H1 (cell line): ENCODE data around the gene KCTD15. TPM values are rescaled to one million over a fixed set of nuclear protein-coding genes. Genes with fewer than 3 reads are reported as not detected.

Experiments used
- ASH2L ChIP-seq: fragments of 200-600, 300-600 bp; sonication (generic); IDR thresholded peaks from one replicate; pipeline ENCODE4 v1.7.1; 2017; ENCODE audit warnings: low read length
- BACH1 ChIP-seq: IDR thresholded peaks from 2 replicates; pipeline ENCODE4 v1.6.1; 2012; ENCODE audit warnings: low read length, improper control_type of control experiment
- BCL11A ChIP-seq, 2 experiments: IDR thresholded peaks; one replicate each; pipeline ENCODE4 v1.6.1; 2011; ENCODE audit warnings: low read depth in 2 of 2, low read length in 2 of 2, mild to moderate bottlenecking in 2 of 2
- CBX8 ChIP-seq: fragments of 300-800, 300-1000 bp; sonication (generic); IDR thresholded peaks from 2 replicates; pipeline ENCODE4 v1.7.1; 2016; ENCODE audit warnings: low read depth, low read length, borderline replicate concordance
- CEBPB ChIP-seq: IDR thresholded peaks from 2 replicates; pipeline ENCODE4 v1.6.1; 2012; ENCODE audit warnings: low read depth, low read length
- CREB1 ChIP-seq: IDR thresholded peaks from 2 replicates; pipeline ENCODE4 v1.6.1; 2012; ENCODE audit warnings: inconsistent platforms
- CTBP2 ChIP-seq: IDR thresholded peaks from 2 replicates; pipeline ENCODE4 v1.7.0; 2011; ENCODE audit warnings: borderline replicate concordance, mild to moderate bottlenecking, moderate library complexity, mixed read lengths, low read length; ENCODE audit not compliant: insufficient read depth, insufficient read length
- CTCF ChIP-seq, 3 experiments: IDR thresholded peaks; 1 replicate in 2 of 3; 2 replicates in 1 of 3; pipeline versions ENCODE4 v1.5.1 to v1.6.1; 2011; ENCODE audit warnings: low read length in 3 of 3, mild to moderate bottlenecking in 3 of 3, inconsistent platforms in 2 of 3, low read depth in 1 of 3, moderate library complexity in 1 of 3; ENCODE audit not compliant: insufficient read depth in 1 of 3; ENCODE audit errors: control extremely low read depth in 1 of 3
- EZH2 ChIP-seq: fragments of 200-600 bp; sonication (generic); IDR thresholded peaks from 2 replicates; pipeline ENCODE4 v1.7.1; 2012; ENCODE audit warnings: low read depth, mild to moderate bottlenecking, moderate library complexity, low read length, inconsistent platforms; ENCODE audit not compliant: severe bottlenecking
- GTF2F1 ChIP-seq: IDR thresholded peaks from 2 replicates; pipeline ENCODE4 v1.6.1; 2012; ENCODE audit warnings: low read depth, low read length, improper control_type of control experiment, borderline replicate concordance
- HDAC2 ChIP-seq, 2 experiments: fragments of 300-600 bp in 1 of 2; sonication (generic) in 1 of 2; IDR thresholded peaks; 2 replicates each; pipeline ENCODE4 v1.6.1; 2011 to 2012; ENCODE audit warnings: low read depth in 2 of 2, low read length in 2 of 2, mild to moderate bottlenecking in 2 of 2, moderate library complexity in 2 of 2, borderline replicate concordance in 1 of 2, inconsistent platforms in 1 of 2
- JUN ChIP-seq: IDR thresholded peaks from 2 replicates; pipeline ENCODE4 v1.6.1; 2011; ENCODE audit warnings: low read depth, mild to moderate bottlenecking, improper control_type of control experiment, low read length
- KDM5A ChIP-seq: fragments of 200-600 bp; IDR thresholded peaks from 2 replicates; pipeline ENCODE4 v1.7.1; 2012; ENCODE audit warnings: mild to moderate bottlenecking, low read length, inconsistent platforms, mixed read lengths
- MAFK ChIP-seq: IDR thresholded peaks from 2 replicates; pipeline ENCODE4 v1.6.1; 2012; ENCODE audit warnings: low read depth, mild to moderate bottlenecking, improper control_type of control experiment, low read length
- POLR2A ChIP-seq, 2 experiments: IDR thresholded peaks; 1 replicate in 1 of 2; 2 replicates in 1 of 2; pipeline ENCODE4 v1.6.1; 2011; ENCODE audit warnings: low read depth in 2 of 2, low read length in 2 of 2, mild to moderate bottlenecking in 2 of 2; ENCODE audit errors: control extremely low read depth in 1 of 2
- POLR2AphosphoS5 ChIP-seq: IDR thresholded peaks from 2 replicates; pipeline ENCODE4 v1.6.1; 2011; ENCODE audit warnings: low read depth, low read length
- POU5F1 ChIP-seq: IDR thresholded peaks from 2 replicates; pipeline ENCODE4 v1.6.1; 2011; ENCODE audit warnings: low read depth, mild to moderate bottlenecking, low read length, moderate library complexity
- RAD21 ChIP-seq, 2 experiments: IDR thresholded peaks in 1 of 2; conservative IDR thresholded peaks in 1 of 2; 2 replicates each; pipeline ENCODE4 v1.6.1; 2011; ENCODE audit warnings: low read depth in 2 of 2, low read length in 2 of 2, improper control_type of control experiment in 1 of 2, inconsistent platforms in 1 of 2, mild to moderate bottlenecking in 1 of 2, moderate library complexity in 1 of 2
- RFX5 ChIP-seq: IDR thresholded peaks from 2 replicates; pipeline ENCODE4 v1.6.1; 2011; ENCODE audit warnings: low read depth, low read length, improper control_type of control experiment, borderline replicate concordance
- RXRA ChIP-seq: IDR thresholded peaks from 2 replicates; pipeline ENCODE4 v1.6.1; 2011; ENCODE audit warnings: low read depth, mild to moderate bottlenecking, low read length, moderate library complexity; ENCODE audit not compliant: insufficient read depth
- SIRT6 ChIP-seq: IDR thresholded peaks from one replicate; pipeline ENCODE4 v1.7.1; 2012; ENCODE audit warnings: low read length, inconsistent platforms
- TBP ChIP-seq: IDR thresholded peaks from 2 replicates; pipeline ENCODE4 v1.6.1; 2011; ENCODE audit warnings: low read depth, low read length, improper control_type of control experiment
- polyA plus RNA-seq, 7 experiments: library from polyadenylated mRNA; depleted of rRNA in 3 of 7; stranded (reverse) in 5 of 7; unstranded in 2 of 7; fragments of >200 nt in 5 of 7; fragments of 200-250 nt in 2 of 7; gene quantifications; 1 replicate in 5 of 7; 2 replicates in 1 of 7; 4 replicates in 1 of 7; pipeline versions ENCODE4 v1.2.1 to v1.2.3, GENCODE V29; 2011 to 2013; ENCODE audit warnings: missing spikeins in 2 of 7, mixed read lengths in 2 of 7
- total RNA-seq: library from RNA; stranded (reverse); fragmentation: NEBNext Ultra II Directional; extraction: Animal tissue kit (Norgen Biotek cat#: 25700); gene quantifications from 2 replicates; pipeline ENCODE4 v1.2.1, GENCODE V29; 2021

The KCTD15 gene
- total and polyA plus RNA-seq, 2 of the 8 experiments (the other 6 are each of a cell fraction or from before 2014, with no cell fraction given), result 25.1 to 27.0 TPM

- TF ChIP-seq RFX5, result no peak
- TF ChIP-seq SIRT6, result no peak
- no peak for TF ChIP-seq CREB1
- no peak for TF ChIP-seq RAD21 (IDR thresholded peaks at IDR 0.05 in 1 of 2, conservative IDR thresholded peaks at IDR 0.05 in 1 of 2; ENCODE audit: low read depth in 2 of 2, low read length in 2 of 2)
- TF ChIP-seq CBX8, result no peak
- no peak for TF ChIP-seq MAFK
- TF ChIP-seq TBP, result peak; percentile 10; the same call in 1 of the 2 replicates
- TF ChIP-seq RXRA, result no peak
- no peak for TF ChIP-seq CTCF (IDR thresholded peaks at IDR 0.05; ENCODE audit: control extremely low read depth in 1 of 3, insufficient read depth in 1 of 3, low read depth in 1 of 3, low read length in 3 of 3)
- no peak for TF ChIP-seq JUN
- no peak for TF ChIP-seq POU5F1
- no peak for TF ChIP-seq ASH2L
- TF ChIP-seq EZH2, result peak; percentile 5
- no peak for TF ChIP-seq POLR2AphosphoS5
- TF ChIP-seq GTF2F1, result no peak
- no peak for TF ChIP-seq CEBPB
- no peak for TF ChIP-seq BACH1
- no peak; a peak in 1 of 4 replicates for TF ChIP-seq HDAC2 (IDR thresholded peaks at IDR 0.05; ENCODE audit: borderline replicate concordance in 1 of 2, low read depth in 2 of 2, low read length in 2 of 2)
- no peak for TF ChIP-seq KDM5A
- no peak for TF ChIP-seq CTBP2
- no peak for TF ChIP-seq BCL11A (IDR thresholded peaks at IDR 0.05; ENCODE audit: low read depth in 2 of 2, low read length in 2 of 2)
- peak in 1 of 2 experiments; percentile 46; a peak in 1 of 3 replicates for TF ChIP-seq POLR2A (IDR thresholded peaks at IDR 0.05; ENCODE audit: control extremely low read depth in 1 of 2, low read depth in 2 of 2, low read length in 2 of 2)
Observed at GRCh38 chr19:33797802-33798671, 1.4 kb downstream of the KCTD15 start (continued).
